DOHH2 (cell line): Measurements from ENCODE around the gene ZNF385D.

Experiments
- EZH2phosphoT487 ChIP-seq: fragments of 200-600 bp; sonication (generic); IDR thresholded peaks from 2 replicates; pipeline ENCODE4 v1.6.1; 2017; ENCODE audit warnings: borderline replicate concordance, mild to moderate bottlenecking, antibody characterized with exemption, low read length, moderate library complexity, mixed read lengths
- TF ChIP-seq, protein P1 (sequence below): fragments of 200-600 bp; sonication (generic); IDR thresholded peaks from one replicate; pipeline ENCODE4 v1.5.1; 2014; ENCODE audit warnings: antibody characterized with exemption, mild to moderate bottlenecking, low read depth, low read length; ENCODE audit not compliant: poor library complexity, severe bottlenecking

DNA sequence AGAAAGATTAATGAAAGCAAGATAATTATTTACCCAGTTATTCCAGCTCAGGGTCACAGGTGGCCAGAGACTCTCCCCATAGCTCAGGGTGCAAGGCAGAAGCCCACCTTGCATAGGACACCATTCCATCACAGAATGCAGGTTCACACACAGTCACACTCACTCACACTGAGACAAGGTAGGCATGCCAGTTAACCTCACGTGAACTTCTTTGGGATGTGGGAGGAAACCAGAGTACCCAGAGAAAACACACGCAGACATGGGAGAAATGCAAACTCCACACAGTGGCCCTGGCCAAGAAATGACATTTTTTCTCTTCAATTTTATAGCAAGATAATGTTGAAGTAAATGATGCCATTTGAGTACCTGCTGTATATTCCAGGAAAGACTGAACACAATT is 106.7 kb downstream of the ZNF385D start:
- TF ChIP-seq, protein P1, sequence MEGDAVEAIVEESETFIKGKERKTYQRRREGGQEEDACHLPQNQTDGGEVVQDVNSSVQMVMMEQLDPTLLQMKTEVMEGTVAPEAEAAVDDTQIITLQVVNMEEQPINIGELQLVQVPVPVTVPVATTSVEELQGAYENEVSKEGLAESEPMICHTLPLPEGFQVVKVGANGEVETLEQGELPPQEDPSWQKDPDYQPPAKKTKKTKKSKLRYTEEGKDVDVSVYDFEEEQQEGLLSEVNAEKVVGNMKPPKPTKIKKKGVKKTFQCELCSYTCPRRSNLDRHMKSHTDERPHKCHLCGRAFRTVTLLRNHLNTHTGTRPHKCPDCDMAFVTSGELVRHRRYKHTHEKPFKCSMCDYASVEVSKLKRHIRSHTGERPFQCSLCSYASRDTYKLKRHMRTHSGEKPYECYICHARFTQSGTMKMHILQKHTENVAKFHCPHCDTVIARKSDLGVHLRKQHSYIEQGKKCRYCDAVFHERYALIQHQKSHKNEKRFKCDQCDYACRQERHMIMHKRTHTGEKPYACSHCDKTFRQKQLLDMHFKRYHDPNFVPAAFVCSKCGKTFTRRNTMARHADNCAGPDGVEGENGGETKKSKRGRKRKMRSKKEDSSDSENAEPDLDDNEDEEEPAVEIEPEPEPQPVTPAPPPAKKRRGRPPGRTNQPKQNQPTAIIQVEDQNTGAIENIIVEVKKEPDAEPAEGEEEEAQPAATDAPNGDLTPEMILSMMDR, result no peak
- TF ChIP-seq EZH2phosphoT487, result no peak
